GM19455 (cell line): ENCODE measurements around the gene EFNA5.

ENCODE experiments used
- ATAC-seq: cut with Tn5 transposase; IDR thresholded peaks from one replicate; pipeline ENCODE4 v1.9.1; 2021; ENCODE audit not compliant: unreplicated experiment

EFNA5 gene

DNA sequence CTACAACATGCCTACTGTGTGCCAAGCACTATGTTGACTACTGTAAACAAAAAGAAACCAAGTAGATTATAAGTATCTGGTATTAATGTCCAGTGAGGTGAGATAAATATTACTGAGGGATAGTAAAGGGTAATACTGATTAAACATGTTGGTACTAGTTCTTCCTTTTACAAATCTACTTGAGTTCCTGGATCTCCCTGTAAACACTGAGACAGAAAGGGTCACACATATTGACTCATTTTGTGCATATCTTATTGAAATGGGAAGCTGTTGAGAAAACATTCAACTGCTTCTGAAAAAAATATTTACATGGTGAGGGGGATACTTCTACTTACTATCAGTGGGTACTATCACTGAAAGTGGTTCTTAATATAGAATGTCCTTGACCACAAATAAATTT lies 24.3 kb downstream of the EFNA5 start:
- ATAC-seq = no peak

DNA sequence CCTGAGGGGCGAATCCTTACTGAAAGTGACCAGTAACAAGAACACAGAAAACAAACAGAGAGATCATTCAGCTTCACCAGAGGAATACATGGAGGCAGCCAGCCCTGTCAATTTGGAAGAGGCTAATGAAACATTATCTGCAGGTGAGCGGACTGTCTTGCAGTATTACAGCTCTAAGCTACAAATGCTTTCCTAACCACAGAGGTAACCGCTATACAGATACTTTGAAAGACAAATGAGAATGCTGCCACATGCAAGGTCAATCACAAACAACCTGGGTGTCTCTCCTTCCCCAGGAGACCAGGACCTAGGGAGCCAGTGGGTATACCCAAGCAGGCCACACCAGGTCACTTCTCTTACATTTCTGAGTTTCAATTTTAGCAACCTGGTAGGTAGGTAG lies 30.2 kb downstream of the EFNA5 start:
- no peak for ATAC-seq

DNA sequence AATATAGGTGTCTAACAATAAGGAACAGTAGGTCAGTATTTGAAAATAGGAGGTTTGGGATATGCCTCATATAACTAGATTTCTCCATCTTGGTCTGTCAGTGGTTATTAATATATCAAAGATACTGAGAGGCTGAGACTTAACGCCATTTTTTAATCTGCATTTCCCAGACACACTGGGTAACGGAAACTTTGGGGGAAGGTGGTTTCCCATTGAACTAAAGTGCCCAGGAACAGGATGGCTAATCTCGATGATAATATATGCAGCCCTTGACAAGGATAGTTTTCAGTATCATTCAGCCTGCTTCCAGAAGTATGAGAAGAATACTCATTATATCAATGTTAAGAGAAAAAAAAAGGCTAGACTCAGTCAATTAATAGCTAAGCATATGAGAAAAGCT lies 30.7 kb downstream of the EFNA5 start:
- no peak for ATAC-seq

DNA sequence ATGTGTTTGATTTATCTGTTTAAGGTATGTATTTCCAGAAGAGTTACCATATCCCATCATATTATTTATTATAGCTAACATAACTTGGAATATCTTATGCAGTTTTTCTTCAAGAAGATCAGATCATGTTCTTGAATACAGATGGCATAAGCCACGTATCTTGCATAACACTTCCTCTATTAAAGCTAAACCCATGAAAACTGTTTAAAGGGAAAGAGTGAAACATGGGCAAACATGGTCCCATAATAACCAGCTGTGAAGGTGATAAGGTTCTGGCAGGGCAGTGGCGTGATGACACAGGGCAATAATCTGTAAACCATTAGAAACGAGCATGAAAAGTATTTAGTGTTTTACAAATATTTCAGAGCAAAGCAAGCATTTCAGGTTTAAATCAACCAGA lies 34.2 kb downstream of the EFNA5 start:
- no peak for ATAC-seq

DNA sequence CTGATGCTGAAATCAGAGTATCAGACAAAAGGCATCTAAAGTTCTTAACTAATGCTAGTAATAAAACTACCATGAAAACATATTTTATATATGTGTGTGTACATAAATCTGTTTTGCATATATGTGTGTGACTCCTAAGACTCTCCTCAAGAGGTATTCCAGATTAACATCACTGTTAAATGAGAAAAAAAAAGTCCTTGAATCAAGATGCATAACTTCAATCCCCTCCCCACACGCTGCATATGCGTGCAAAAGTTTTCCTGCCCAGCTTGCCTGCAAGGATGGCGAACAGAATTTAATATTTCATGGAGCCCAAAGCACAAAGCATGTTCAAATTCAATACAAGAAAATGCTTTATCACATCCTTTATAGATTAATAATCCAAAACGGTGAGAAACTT lies 34.7 kb downstream of the EFNA5 start:
- ATAC-seq = no peak

DNA sequence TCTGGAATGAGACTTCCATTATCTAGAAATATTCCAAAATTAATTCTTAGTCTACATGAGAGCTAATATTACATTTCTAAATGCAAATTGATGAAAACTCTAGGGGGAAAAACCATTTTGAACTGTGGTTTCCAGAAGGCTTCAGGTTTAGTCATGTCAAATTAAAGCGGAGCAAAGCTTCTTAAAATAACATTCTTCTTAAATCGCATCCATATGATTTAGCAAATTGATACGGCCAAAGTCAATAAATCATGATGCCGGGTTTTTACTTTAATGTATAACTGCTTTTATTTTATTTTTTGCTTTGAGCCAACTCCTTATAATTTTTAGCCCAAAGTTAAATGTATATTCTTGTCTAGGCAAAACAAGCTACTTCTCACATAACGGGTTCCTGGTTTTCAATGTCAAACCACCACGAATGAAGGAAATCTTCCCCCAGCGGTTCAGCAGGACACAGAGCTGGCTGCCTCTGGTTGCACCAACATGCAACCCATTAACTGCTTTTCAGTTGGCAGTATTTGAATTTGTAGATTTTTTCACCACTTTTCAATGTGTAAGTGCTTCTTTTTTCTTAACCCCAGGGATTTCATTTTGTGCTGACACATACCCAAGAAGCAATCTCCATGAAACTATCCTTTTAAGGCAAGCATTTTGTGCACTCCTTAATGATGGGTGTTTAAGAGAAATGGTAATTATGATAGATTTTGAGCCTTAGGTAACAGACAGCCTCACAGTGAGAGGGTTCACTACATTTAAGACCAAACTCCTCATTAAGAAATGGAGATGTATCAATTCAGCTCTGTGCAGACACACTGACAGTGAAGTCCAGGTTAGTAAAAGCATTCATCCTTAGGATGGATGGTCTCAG lies 35.5 kb downstream of the EFNA5 start:
- ATAC-seq = no peak

DNA sequence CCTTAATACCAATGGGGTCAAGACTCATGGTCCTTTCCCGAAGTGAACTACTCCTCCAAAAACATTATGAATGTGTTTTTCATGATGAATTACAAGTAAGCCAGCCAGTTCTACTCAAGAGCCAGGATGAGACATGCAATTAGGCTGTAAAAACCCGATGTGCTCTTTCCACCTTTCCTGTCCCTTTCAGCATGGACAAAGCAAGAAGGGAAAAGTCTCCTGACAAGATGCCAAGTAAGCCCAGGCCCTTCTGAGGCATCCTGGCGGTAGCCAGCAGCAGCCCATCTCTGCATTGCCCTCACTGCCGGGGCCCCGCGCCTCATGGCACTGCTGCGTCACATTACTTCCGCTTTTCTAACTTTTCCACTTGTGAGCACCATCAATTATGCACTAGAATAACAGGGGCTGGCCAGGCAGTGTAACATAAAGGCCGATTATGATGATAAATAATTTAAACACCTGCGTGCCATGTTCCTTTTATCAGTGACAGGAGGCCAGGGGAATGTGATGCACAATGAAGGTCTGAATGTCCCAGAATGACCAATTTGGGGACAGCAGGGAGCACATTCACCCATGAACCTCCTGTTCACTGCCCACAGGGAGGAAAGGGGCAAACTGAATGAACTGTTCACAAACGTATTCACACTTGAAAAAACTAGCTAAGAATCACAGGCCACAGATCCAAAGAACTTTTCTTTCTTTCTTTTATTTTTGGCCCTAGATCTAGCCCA lies 37.4 kb downstream of the EFNA5 start:
- ATAC-seq = no peak

DNA sequence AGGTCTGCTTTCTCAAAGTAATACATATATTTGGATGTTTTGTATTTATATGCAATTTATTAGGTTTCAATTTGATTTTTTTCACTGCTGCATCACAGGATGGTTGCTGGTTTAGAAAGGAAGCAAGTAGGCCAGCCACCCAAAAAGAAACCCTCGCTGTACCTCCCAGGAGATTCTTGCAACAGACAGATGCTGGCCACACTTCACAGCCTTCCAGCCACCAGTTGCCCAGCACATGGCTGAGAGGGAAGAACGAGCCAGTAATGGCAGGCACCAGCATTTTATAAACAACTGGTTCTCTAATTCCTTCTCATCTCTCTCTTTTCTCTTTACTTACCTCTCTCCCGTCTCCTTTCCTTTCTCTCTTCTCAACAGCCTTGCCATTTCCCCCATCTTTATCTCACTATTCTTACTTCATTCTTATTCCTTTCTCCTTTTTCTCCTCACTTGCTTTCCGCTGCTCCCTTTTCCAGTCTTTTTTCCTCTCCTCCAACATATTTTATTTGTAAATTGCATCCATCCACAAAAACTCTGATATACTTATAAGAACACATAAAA lies 38.9 kb downstream of the EFNA5 start:
- no peak for ATAC-seq

DNA sequence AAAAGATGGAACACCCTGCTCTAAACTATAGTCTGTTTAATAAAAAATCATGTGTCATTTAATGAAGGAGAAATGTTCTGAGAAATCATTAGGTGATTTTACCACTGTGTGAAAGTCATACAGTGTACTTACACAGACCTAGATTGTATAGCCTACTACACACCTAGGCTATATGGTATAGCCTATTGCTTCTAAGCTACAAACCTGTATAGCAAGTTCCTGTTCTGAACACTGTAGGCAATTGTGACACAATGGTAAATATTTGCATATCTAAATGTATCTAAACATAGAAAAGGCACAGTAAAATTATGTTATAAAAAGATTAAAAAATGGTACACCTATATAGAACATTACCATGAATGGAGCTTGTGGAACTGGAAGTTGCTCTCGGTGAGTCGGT lies 40.6 kb downstream of the EFNA5 start:
- ATAC-seq = no peak

DNA sequence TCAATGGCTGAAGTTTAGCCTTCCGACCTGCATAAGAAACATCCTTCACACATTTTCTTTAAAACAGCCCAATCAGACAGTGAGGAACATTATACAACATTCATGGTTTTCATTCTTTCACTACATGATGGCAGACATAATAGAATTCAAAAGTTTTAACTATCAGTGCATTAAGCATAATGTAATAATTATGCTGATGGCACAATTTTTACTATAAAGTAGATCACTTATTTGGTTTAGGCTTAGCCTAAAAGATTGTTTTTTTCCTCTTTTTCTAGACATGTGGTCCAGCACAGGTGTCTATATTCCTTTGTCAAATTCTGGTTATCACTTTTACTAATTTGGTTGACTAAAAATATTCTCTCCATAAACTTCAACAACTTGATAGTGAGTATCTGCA lies 46.5 kb downstream of the EFNA5 start:
- no peak for ATAC-seq

DNA sequence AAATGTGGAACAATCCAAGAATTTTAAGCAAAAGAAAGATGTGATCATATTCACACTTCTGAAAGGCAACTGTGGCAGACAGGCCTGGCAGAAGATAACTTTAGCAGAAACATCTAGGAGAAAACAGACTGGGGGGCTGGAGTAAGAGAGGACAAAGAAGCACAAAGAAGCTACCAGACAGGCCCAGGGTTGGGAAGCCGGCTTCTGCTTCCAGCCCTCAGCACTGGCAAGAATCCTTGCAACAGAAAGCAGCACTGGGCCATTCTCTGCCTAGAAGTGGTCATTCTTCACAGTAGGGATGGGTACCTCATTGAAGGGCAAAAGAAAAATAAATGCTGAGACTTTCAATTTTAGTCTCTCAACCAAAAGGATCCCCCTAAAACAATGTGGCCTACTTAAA lies 49.6 kb downstream of the EFNA5 start:
- no peak for ATAC-seq

DNA sequence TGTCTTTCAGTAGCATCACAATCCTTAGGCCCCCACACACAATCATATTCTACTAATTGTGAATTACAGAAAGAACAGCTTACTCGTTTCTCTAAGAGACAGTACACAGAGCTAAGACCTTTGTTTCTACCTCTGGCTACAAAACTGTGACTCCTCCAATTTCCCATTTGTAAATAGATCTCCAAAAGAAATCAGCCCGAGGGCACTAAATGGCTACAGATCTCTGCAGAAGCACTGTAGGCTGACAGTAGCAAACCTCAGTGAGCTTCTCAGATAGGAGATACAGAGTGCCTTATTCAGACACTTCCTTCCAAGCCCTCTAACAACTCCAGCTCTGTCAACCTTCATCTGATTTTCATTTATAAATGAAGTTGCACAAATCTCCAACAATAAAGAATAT lies 51.0 kb downstream of the EFNA5 start:
- ATAC-seq = no peak

DNA sequence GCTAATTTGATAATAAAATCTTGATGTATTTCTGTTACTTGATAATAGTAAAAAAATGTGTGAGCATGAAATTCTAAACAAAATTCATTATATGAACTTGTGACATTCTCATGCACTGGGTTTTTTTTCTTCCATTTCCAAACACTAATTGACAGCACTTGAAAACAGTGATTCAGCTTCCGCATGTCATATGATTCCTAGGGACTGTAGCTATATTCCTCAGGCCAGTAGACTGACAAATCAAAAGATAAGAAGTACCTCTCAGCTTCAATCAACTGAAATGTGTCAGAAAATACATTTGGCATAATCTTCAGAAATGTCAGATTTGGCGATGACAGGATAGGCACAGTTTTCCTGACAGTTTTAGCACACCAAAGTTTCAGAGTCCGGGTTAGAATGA lies 52.5 kb downstream of the EFNA5 start:
- ATAC-seq = no peak

DNA sequence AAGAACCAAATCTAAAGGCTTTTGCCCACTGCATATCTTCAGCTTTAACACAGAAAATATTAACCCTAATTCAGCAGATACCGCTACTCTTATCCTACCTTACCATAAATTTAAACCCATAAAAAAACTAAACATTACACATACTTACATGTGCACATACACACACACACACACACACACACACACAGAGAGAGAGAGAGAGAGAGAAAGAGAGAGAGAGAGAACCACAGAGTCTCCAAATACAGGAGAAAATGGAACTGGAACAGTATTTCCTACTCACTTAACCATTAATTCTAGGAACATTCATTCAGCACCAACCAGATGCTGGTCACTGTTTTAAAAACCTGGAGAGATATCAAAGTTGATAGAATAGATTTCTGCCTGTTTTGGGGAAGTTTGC lies 53.7 kb downstream of the EFNA5 start:
- no peak for ATAC-seq

DNA sequence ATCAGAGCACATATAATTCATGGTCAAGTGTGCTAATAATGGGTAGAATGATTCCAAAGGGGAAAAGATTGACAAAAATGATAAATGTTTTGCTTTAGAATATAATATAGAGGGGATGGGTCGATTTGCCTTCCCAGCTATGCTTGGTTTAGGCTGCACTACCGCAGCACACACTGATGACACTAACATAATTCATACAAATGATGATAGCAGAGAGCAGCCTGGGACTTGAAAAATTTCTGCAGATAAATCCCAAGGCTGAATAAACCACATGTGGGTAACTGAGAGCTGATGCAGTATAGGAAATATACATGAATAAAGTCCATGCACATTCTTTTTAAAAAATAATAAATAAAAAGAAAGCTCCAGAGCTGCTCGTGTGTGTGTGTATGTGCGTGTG lies 54.5 kb downstream of the EFNA5 start:
- no peak for ATAC-seq

DNA sequence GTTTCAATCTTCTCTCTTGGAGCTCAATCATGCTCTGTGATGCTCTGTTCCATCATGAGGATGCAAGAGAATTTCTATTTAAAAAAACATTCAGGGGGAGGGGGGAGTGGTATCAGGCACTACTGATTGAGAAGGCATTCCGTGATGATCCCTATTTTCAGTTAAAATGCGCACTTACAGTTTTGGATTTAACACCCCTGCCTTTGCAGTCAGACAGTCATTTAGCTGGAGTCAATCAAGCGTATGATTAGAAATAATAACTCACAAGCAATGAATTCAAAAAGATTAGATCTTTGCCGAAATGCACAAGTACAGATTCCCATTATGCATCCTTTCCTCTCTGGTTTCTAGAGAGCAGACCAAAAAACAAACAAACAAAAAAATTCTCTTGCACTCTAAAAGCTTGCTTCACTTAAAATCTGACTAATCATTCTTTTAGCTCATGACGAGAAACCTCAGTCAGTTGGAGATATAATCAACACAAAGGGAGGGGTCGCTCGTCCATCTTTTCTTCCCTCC lies 55.4 kb downstream of the EFNA5 start:
- no peak for ATAC-seq

DNA sequence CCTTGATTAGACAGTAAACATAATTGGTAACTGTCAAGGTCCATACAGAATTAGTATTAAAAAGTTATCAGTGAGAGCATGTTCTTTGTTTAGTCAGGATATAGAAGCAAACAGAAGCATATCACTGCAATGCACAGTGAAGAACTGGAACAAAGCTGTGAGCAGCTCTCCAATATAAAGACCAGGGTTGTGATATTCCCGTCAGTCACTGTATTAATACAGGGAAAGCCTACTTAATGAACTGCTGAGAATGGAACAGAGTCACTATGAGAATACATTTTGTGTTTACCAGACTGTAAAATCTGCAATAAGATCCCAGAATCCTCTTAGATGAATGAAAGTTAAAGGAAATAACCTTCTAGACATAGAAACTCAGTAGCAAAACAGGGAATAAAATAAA lies 58.2 kb downstream of the EFNA5 start:
- no peak for ATAC-seq

DNA sequence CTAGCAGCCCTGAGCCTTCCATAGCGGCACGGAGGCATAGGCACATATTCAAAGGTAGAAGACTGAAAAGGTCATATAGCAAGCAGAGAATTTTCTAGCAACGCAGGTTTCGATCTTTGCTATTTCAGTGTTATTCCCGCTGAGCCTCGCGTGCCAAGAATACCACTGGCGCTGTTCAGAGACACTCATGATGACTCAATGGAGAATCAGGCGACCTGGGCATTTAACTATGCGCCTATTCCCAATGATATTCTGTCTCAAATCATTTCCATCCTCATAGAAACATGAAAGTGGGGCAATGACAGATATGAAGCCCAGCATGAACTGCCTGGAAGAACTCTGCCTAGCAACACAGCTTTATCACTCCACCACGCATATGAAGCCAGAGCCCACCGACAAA lies 59.9 kb downstream of the EFNA5 start:
- no peak for ATAC-seq

DNA sequence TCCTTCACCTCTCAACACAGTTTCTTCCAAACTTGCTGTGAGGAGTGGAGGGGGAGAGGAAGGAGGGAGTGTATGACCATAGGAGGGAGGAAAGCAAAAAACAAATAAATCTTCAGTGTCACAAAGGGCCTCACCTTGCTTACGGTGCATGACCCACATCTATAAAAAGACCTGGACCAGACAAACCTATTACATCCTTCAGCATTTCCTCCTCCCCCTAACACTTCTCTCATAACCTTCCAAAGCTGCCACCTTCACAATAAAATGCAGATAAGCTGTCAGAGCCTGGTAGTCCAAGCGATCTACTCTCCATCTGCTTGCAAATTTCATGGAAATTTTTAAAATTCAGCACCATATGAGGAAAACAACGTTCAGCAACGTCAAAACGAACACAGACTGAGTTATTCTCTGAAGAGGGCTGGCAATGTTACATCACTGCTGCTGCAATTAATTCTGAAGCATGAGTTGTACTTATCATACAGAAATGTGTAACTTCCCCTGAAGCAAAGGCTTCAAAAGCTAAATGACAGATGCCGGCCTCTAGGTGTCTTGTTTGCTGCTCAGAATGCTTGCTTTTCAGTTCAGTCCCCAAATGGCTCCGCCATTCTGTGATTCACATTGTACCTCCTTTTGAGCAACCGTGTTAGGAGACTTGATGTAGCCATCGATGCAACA lies 62.9 kb downstream of the EFNA5 start:
- no peak for ATAC-seq

DNA sequence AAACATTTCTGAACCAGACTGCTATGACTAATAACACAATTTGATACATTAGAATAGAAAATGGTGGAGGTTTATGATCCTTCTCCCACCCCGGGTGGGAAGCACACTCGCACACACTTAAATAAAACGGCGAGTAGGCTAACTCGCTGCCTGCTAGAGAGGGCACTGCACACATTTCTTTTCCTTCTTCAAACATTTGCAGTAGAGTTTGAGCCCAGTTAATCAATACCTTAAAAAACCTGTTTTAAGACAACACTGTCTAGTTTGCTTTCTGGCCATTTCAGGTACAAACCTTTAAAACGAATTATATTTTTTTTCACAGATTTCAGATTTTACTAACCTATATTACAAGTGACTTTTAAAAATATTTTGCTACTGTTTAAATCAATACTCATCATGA lies 63.5 kb downstream of the EFNA5 start:
- ATAC-seq = no peak

DNA sequence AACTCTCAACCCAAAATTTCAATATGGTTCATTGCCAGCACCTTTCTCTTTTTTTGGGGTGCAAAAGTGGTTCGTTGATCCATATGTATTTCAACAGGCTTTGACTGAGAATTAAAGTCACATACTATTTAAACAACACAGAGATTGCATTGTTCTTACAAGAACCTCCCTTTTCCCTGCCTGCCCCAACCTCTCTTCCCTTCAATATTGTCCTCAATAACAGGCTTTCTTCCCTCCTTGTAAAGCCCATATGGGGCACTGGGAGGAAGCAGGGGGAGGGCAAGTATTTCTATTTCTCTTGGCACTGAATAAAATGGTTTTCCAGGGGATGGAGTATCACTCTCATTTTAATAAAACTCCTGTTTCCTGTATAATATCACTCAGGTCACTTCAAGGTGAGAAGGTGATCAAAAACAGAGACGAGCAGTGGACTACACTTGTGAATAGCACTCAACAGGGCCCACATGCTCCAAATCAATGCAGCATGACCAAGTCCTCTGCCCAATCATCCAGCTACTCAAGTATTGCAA lies 65.1 kb downstream of the EFNA5 start:
- ATAC-seq = no peak
